Lung (tissue), 12 donors: Measurements from ENCODE around the gene RANBP3L. TPM values are rescaled to one million over a fixed set of nuclear protein-coding genes. Genes with fewer than 3 reads are reported as not detected.
A peak's percentile ranks its signal among the peaks of the same experiment; 100 is the strongest.

Experiments used
- ATAC-seq: fragments of 200-7000 bp; cut with Tn5 transposase; one replicate; pipeline ENCODE4 v1.9.1; 2020; ENCODE audit warnings: moderate number of reproducible peaks; ENCODE audit not compliant: insufficient read depth, low FRiP score
- DNase-seq, 3 donors: peaks; one replicate each; pipeline ENCODE4 v3.0.0-alpha.2; 2013 to 2017
- H3K27ac ChIP-seq, 2 donors: one replicate each; pipeline ENCODE4 v1.5.1; 2013; ENCODE audit warnings: mild to moderate bottlenecking in 2 of 2, moderate library complexity in 2 of 2, control low read depth in 1 of 2, inconsistent platforms in 1 of 2, low read depth in 1 of 2, low read length in 1 of 2
- H3K27me3 ChIP-seq, 3 donors: one replicate each; pipeline ENCODE4 v1.5.1; 2013; ENCODE audit warnings: low read length in 2 of 3; ENCODE audit not compliant: control insufficient read depth in 3 of 3, insufficient read depth in 3 of 3
- H3K36me3 ChIP-seq, 4 donors: one replicate each; pipeline ENCODE4 v1.5.1; 2013; ENCODE audit warnings: low read length in 4 of 4, mild to moderate bottlenecking in 1 of 4, moderate library complexity in 1 of 4; ENCODE audit not compliant: control insufficient read depth in 4 of 4, insufficient read depth in 4 of 4
- H3K4me1 ChIP-seq, 5 donors: one replicate each; pipeline ENCODE4 v1.5.1; 2013; ENCODE audit warnings: low read length in 5 of 5, mild to moderate bottlenecking in 2 of 5, moderate library complexity in 1 of 5; ENCODE audit not compliant: control insufficient read depth in 5 of 5, insufficient read depth in 5 of 5
- H3K4me3 ChIP-seq: one replicate; pipeline ENCODE4 v1.5.1; 2013; ENCODE audit warnings: mild to moderate bottlenecking, control low read depth, moderate library complexity
- H3K9ac ChIP-seq, 2 donors: one replicate each; pipeline ENCODE4 v1.5.1; 2013; ENCODE audit warnings: low read length in 2 of 2, control low read depth in 1 of 2; ENCODE audit not compliant: insufficient read depth in 1 of 2
- H3K9me3 ChIP-seq, 4 donors: one replicate each; pipeline ENCODE4 v1.5.1; 2013; ENCODE audit warnings: low read length in 3 of 4, mild to moderate bottlenecking in 1 of 4, moderate library complexity in 1 of 4; ENCODE audit not compliant: control insufficient read depth in 4 of 4, insufficient read depth in 3 of 4
- WGBS, 2 donors: extraction: QIAGEN DNeasy Blood & Tissue Kit; methylation state at CpG; one replicate each; pipeline ENCODE4 v1.1.7; 2013; 5-methylcytosine and 5-hydroxymethylcytosine counted together
- polyA plus RNA-seq, 2 donors: library from polyadenylated mRNA; stranded (reverse); fragments of 200-250 nt; gene quantifications; one replicate each; pipeline ENCODE4 v1.2.1, GENCODE V29; 2013
- total RNA-seq, 2 donors: library from RNA; depleted of rRNA in 1 of 2; stranded (reverse); fragments of >200 nt in 1 of 2; gene quantifications; one replicate each; pipeline ENCODE4 v1.2.1, GENCODE V29; 2014 to 2021
- TF ChIP-seq, protein P1 (sequence below): IDR thresholded peaks from 2 replicates; pipeline ENCODE4 v1.5.1; 2012; ENCODE audit warnings: mild to moderate bottlenecking; ENCODE audit errors: control extremely low read depth, extremely low read depth
- donor health status: control.
- donor health status: control.
- donor health status: Bipolar disorder and iron deficiency.
- donor health status: healthy.
- donor health status: DM: yes; HTN: yes; CAD: no.

RANBP3L gene
- total and polyA plus RNA-seq, 4 donors: 0.08 to 2.3 (median 0.66) TPM

DNA sequence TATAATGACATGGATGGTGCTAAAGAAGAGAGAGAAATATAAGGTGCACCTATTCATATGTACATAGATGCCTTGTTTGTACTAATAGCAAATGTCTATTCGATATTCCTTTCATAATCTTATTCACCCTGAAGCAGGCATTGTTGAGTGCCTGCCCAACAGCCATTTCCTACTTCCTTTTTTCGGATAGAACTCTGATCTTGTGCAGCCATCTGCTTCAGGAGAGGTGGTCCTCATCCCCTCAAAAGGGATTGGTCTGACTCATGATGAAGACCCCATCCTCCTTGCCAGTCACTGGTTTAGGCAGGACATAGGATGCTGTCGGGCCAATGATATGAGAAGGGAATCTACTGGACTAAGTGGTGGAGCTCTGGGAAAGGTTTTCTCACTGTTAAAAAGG lies 8.4 kb upstream of the RANBP3L start:
- DNase-seq (no peak), ATAC-seq (no peak)
- 50 to 66% methylated on average over 3 of the region's 3 CpGs for WGBS, 2 donors

DNA sequence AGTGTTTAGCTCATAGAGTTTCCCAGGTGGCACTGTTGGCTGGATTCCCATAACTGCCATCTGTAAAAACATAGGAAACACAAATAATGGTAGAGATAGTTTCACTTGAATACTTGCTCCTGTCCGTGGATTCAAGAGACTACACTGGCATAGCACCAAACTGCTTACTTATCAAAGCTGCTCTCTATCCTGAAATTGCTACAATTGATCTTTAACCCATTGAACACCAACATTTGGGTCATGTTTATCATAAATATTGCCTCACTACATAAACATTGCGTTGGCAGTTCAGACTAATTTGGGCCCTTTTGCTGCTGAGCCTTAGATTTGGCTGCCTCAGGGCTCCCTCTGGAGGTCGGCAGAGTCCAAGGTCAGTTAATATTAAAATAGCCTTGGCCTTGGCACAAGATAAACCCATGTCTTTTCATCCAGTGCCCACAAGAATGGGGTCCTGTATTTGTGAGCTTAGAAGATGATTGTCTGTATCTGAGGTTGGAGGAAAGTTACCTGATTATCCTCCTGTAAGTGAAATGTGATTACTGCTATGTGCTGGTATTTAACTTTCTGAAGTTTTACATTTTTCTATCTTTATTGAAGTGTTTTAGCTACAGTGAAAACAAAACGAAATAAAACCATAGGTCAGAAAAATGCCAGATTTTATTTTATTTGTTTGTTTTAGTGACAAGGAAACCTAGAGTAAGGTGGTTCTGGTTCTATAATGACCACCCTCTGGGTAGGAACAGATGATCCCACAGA lies 4.0 kb upstream of the RANBP3L start:
- no peaks in the 10 kb centered on the region for H3K27me3 ChIP-seq
- TF ChIP-seq, protein P1, sequence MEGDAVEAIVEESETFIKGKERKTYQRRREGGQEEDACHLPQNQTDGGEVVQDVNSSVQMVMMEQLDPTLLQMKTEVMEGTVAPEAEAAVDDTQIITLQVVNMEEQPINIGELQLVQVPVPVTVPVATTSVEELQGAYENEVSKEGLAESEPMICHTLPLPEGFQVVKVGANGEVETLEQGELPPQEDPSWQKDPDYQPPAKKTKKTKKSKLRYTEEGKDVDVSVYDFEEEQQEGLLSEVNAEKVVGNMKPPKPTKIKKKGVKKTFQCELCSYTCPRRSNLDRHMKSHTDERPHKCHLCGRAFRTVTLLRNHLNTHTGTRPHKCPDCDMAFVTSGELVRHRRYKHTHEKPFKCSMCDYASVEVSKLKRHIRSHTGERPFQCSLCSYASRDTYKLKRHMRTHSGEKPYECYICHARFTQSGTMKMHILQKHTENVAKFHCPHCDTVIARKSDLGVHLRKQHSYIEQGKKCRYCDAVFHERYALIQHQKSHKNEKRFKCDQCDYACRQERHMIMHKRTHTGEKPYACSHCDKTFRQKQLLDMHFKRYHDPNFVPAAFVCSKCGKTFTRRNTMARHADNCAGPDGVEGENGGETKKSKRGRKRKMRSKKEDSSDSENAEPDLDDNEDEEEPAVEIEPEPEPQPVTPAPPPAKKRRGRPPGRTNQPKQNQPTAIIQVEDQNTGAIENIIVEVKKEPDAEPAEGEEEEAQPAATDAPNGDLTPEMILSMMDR: peak; percentile 54
- ATAC-seq: peak; percentile 63

More for the DNA sequence above, 8.4 kb upstream of the RANBP3L start:
- Histone ChIP-seq H3K4me3 (no peak overlapping the region), H3K27ac (no peak overlapping the region), H3K9me3 (peaks cover 0 to 3% (median 0%) of the 10 kb centered on the region in 4 donors), H3K36me3 (no peaks in the 10 kb centered on the region), H3K9ac (no peak overlapping the region), H3K4me1 (peaks cover 0 to 27% (median 5%) of the 10 kb centered on the region in 5 donors), H3K27me3 (no peaks in the 10 kb centered on the region)
- TF ChIP-seq, protein P1: no peak

DNA sequence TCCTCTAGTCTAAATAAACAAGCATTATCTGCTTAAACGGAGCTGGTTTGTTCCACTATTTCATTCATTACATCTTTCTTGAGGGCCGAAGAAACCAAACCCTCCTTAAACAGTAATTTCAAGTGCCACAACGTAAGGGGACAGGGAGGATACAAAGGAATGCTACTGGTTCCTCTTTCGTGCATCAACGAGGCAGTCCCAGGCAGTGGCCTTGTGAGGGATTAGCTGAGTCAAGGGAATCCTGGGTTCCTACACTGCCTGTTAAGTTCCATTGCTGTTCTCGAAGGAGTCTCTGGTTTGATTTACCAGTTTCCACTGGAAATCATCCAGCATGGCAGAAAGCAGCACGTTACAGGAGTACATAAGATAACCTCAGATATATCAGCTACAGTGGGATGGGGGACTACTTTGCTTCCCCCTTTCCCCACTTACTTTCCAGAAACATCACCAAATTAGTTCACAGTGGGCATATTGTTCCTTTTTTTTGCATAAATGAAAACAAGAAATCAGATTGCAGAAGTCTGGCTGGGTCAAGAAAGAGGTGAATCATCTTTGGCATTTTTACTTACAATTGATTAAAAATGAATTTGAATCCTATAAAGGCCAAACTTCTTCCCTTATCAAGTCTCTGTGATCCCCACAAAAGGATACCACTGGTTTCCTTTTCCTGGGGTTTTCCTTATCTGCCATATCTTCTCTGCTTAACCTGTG lies 2.5 kb upstream of the RANBP3L start:
- WGBS, 2 donors: 70 to 75% methylated on average over 7 of the region's 7 CpGs
- Histone ChIP-seq H3K4me3 (no peak overlapping the region), H3K9me3 (no peaks in the 10 kb centered on the region), H3K27me3 (no peaks in the 10 kb centered on the region), H3K27ac (no peak overlapping the region), H3K9ac (no peak overlapping the region), H3K4me1 (peaks cover 0 to 50% (median 3%) of the 10 kb centered on the region in 5 donors), H3K36me3 (no peaks in the 10 kb centered on the region)
- DNase-seq: no peak
- TF ChIP-seq, protein P1: no peak
- ATAC-seq: no peak

More for the DNA sequence above, 4.0 kb upstream of the RANBP3L start:
- Histone ChIP-seq H3K4me3 (no peak overlapping the region), H3K36me3 (no peaks in the 10 kb centered on the region), H3K4me1 (peaks cover 0 to 40% (median 3%) of the 10 kb centered on the region in 5 donors), H3K9me3 (peaks cover 0 to under 1% (median 0%) of the 10 kb centered on the region in 4 donors), H3K27ac (no peak overlapping the region), H3K9ac (no peak overlapping the region)
- 31 to 40% methylated on average over 4 of the region's 4 CpGs for WGBS, 2 donors
- DNase-seq: peak; percentile 72 to 88 (median 87)
